OCI-M2 (cell line): Measurements from ENCODE around the gene WRNIP1.

Experiments used
- DNase-seq: peaks from one replicate; lab custom pipeline; 2025; ENCODE audit not compliant: unreplicated experiment; lab: John Stamatoyannopoulos, UW

Gene WRNIP1

DNA sequence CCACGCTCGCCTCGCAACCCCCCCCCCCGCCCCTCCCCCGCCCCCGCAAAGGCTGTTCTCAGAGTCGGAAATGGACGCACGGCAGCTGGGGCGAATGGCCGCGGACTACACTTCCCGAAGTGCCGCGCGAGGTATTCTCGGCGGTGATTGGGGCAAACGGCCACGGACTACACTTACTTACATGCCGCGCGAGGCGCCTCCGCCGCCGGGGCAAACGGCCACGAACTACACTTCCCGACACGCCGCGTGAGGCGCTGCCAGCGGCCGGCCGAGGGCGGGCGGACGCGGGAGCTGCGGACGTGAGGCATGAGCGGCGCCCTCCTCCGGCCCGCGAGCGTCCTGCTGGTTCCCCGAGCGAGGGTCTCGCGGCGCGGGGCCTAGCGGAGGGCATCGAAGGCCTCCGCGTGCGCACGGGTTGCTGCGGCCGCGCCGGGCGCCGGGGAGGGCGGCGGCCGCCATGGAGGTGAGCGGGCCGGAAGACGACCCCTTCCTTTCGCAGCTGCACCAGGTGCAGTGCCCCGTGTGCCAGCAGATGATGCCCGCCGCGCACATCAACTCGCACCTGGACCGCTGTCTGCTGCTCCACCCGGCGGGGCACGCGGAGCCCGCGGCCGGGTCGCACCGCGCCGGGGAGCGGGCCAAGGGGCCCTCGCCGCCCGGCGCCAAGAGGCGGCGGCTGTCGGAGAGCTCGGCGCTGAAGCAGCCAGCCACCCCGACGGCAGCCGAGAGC lies at the start of gene WRNIP1:
Gene WRNIP1, plus strand, starts transcription at position 228 of the 730 bp plus-strand sequence. Its CDS starts 230 bp downstream, at position 458.
- DNase-seq: peak; percentile 76

DNA sequence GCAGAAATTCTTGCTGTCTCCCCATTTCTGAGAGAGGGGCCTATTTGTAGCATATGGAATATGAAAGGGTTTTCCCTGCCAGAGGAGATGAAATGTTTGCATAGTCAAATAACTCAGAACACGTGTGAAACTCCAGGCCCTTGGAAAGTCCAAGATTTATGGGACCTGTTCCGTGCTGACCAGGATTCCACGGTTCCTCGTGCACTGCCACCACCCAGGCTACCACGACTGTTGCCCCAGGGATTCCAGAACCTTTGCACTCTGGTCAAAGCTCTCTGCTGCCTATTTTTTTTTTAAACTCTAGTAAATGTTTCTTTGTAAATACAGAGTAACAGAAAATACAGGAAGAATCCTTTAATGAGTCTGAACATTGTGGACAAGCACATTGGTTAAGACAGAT lies 49.5 kb upstream of the WRNIP1 start:
- DNase-seq: no peak

DNA sequence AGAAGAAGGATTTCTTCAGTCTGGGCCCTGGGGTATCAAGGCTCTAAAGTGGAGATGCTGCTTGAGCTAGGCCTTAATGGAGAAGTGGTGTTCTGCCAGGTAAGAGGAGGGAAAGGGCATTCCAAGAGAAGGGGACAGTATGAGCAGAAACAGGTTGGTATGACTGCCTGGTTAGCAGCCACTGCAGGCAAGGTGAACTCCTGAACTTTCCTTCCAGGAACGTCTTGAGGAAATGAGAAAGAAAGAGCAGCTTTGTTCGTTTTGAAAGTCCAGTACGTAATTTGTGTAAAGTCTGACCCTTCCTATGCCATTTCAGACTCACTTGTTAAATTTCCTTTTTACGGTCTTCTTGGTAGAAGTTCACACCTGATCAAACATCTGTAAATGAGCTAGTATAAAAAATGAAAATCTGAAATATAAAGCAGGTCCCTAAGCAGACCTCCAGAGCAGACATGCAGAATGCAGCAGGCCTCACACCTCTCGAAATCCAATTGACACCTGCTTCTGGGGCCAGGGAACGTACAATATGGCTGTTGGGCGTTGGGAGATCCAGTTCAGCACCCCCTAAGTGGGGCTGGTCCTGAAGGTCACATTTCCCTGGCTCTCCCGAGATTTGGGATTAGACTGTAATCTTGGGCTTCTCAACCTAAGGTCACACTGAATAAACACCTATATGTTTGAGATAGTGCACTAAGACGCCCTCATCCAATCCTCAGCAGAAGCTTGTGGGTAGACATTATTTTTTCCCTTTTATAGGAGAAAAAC lies 48.1 kb upstream of the WRNIP1 start:
- DNase-seq: no peak

DNA sequence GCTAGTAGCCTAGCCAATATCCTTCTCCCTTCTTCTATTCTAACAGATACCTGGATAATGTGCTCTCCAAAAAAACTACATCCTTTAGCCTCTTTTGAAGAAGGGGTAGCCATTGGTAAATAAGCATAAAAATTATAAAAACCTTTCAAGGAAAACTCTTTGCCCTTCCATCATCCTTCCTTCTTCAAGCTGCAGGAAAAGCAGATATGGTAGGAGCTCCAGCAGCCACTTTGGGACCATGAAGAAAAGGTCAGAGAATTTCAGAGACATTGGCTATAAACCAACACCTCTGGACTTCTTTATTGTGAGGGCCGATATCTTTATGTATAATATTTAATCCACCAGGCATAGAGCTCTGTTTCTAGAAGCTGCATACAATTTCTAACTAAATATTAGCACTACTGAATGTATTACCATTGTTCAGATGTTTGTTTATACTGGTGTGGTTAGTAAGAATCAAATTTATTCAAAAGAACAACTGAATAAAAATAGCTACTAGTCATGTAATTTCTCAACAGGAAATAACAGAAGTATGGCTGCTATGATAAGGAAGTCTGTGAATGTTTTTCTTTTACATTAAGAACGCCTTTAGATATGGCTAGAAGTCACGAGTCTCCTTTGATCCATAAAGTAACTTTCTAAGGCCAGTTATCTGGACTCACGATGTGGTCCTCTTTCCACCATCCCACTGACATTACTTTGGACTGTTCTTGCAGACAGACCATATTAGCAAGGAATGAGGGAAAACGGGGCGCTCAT lies 46.7 kb upstream of the WRNIP1 start:
- no peak for DNase-seq

DNA sequence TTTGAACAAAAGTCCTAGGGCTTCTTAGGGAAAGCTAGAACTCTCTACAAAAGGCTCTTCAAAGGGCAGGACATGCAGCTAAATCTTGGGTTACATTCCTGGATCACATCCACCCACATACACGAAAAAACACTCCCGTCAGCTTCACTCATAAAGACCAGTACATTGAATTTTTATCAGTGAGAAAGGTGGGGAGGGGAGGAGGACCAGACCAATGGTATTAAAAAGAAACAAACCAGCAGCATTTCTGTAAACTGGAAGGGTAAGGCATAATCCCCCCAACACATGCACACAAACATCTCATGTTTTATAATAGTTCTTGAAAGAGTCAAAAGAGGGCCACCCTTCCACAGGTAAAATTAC lies 46.1 kb upstream of the WRNIP1 start:
- no peak for DNase-seq

DNA sequence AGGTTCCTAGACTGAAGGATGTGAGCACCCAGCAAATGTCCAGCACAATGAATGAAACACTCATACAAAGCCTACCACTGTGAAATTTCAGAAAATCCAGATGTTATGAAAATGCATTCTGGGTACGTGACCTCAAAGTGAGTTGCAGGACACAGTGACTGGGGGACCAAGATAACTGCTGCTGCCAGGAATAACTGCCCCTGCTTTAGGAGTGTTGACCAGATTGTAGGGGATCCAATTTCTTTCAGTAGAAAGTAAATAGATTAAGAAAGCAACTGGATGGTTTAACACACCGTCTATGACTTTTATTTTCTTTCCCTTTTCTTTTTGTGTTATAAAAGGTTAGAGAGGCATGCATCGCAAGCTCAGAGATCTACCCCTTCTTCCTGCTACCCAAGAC lies 44.0 kb upstream of the WRNIP1 start:
- peak; percentile 54 for DNase-seq

DNA sequence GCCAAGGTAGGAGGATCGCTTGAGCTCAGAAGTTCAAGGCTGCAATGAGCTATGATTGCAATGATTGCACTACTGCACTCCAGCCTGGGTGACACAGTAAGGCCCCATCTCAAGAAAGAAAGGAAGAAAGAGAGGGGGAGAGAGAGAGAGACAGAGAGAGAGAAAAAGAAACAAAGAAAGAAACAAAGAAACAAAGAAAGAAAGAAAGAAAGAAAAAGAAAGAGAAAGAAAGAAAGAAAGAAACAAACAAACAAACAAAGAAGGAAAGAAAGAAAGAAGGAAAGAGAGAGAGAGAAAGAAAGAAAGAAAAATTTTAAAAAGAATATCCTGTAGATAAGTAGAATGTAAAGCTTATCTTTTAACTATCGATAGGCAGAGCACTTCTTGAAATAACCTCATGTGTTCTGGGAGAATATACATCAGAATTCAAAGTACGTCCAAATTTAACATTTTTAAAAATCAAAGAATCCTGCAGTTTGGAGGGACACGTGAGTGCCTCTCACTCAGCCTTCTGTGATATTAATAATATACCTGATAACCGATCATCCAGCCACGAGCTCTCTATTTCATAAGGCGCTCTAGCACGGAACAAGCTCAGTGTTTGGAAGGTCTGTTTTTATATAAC lies 39.7 kb upstream of the WRNIP1 start:
- DNase-seq: no peak

DNA sequence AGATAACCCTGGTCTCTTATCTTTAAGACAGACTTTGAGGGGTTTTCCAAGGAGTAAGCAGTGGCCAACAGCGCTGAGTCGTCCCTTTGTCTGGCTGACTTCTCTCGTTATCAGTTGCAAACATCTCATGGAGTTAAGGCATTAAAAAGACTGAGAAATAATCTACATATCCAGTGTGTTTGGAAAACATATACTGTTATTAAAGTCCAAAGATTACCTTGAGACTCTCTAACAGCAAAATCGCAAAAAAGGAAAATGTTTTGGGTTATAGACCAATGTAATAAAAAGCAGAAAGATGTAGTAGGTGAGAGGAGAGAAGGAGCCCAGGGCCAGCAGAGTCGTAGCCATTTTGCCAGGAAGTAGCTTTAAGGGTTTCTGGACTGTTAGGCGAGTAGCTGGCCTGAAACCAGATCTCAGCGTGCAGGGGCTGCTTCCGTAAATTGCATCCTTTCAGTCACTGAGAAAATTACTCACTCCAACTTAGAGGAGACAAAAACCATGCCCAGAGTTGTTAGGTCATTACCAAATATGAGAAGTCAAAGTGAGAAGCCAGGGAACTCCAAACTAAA lies 39.1 kb upstream of the WRNIP1 start:
- DNase-seq: peak; percentile 97

DNA sequence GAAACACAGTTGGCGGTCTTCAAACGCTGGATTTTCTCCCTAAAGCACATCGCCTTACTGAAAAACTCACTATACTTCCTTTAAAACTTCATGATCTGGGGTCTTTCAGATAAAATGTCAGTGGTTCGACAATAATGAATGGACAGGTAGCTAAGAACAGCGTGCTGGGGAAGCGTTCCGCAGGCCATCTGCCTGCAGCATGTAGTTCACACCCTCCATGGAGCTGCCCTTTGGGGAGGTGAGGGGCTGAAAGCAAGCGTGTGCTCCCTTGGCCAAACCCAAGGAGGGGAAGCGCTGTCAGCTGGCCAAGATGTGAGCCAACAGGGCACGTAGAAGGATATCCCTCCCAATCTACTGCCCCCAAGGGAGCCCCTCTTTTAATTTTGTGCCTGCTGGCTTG lies 35.3 kb upstream of the WRNIP1 start:
- DNase-seq: no peak

DNA sequence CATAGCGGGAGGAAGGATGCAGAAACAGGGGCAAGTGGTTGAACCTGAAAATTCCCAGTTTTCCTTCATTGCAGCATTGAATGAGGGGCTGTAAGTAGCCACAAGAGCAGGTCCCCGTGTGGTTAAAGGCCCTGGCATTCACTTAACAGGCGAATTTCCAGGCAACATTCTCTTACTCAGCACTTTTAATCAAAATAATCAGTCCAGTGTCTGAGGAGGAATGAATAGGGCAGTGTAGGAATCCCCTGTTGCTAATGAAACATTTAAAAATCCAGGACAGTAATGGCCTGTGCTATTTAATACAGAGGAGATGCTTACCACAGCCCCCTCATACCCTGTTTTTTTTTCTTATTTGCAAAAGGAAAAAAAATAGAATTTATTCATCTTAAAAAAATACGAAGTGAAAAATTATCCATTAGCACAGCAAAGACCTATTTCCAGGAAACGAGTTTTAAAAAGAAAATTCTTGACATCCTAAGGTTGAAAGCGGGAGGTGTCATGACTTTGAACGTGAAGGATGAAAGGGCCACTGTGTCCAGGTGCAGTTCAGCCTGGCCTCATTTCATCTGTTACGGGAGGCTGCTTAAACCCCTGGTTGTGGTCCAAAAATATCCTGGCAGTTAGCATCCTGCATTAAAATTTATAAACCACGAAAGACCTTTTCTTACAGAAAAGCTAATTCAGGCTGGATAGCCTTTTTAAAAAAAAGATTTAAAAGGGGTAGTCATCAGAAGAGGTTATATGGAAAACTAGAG lies 34.7 kb upstream of the WRNIP1 start:
- no peak for DNase-seq

DNA sequence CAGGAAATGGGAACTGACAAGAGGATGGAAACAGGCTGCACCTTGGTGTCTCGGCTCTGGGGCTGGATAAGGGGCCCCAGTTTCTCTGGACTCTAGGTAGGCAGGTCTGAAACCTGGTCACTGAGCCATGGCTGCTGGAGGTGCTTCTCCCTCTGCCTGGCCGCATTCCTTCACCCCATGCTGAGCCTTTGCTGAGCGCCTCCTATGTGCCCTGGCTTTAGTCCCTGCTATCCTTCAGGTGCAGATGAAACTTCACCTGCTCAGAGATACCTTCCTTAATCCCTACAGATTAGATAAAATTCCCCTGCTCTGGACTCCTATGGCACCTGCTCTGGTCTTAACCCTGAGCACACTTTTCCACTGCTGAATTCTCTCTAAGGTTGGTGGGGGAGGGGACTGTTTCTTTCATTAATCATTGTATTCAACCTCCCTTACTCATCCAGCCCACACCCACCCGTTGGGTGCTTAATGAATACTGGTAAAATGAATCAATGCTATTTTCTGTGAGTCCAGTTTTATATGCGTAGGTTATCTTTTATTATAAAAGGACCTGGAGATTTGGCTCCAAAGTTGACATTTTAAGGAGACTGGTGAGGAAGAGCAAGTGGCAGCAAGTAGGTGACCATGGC lies 33.8 kb upstream of the WRNIP1 start:
- no peak for DNase-seq

DNA sequence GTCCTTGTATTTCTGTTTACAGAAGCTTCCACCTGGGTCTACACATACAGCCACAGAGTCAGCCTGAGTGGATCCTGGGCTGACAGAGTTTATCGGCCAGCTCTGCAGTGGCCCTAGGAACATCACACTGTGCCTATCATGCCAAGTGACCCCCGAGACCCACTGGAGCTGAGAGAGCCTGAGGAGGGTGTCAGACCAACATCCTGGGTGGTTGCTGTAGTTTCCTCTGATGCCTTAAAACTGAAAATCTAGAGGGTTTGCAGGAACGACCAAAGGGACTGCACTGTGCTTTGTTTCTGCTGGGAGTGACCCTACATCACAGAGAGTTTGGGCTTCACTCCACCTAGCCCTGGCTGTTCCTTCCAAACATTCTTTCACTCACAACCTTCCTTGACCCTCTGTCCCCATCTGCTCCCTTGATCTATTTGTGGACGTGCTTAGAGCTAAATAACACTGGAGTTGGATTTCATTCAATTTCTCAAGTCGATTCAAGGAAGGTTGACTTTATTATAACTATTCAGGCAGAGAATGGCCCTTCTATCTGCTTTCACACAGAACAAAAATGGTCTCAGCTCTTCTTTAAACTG lies 32.6 kb upstream of the WRNIP1 start:
- DNase-seq: no peak

DNA sequence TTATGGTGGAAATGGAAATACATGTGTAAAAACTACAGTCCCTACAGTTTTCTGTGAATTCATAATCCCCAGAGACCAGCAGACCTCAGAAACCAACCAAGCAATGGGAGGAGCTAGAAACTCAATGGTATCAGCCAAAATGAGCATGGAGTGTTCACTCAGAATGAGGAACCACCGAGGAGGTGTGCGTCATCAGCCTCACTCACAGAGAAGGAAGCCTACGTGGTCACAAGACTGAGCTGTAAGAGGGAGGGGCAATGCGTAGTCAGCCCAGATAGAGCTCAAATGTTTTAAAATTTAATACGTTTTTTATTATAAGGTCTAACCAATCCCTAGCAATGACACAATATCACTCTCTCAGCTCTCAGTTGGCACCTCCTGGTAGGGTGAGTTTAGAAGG lies 31.9 kb upstream of the WRNIP1 start:
- no peak for DNase-seq

DNA sequence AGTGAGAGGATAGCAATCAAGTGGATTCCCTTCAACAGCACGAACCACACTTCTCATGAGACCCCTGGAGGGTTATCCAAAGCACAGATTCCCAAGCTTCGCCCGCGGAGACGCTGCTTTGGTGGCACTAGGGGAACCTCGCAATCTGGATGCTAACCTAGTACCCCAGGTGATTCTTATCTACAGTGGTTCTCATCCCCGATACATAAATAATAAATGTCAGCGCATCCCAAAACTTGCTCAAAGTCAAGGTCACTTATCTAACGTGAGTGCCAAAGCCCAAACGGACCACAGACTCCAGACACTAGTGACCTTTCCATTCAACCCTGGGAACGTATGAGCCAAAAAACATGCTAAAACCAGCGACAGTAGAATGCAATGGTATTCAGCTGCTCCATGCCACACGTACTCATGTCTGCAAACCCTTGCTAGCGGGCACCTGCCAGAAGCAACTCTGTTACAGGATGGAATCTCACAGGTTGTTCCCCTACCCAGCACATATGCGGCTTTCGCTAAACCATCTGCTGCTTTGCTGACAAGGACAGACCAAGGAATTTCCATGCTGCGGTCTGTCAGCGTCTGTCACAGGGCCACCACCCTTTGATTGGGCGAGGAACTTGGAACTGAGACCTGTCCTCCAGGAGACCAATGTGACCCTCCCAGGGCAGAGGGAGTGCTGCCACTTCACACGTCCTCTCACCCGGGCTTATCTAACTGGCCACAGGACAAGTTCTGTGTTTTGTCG lies 31.3 kb upstream of the WRNIP1 start:
- no peak for DNase-seq

DNA sequence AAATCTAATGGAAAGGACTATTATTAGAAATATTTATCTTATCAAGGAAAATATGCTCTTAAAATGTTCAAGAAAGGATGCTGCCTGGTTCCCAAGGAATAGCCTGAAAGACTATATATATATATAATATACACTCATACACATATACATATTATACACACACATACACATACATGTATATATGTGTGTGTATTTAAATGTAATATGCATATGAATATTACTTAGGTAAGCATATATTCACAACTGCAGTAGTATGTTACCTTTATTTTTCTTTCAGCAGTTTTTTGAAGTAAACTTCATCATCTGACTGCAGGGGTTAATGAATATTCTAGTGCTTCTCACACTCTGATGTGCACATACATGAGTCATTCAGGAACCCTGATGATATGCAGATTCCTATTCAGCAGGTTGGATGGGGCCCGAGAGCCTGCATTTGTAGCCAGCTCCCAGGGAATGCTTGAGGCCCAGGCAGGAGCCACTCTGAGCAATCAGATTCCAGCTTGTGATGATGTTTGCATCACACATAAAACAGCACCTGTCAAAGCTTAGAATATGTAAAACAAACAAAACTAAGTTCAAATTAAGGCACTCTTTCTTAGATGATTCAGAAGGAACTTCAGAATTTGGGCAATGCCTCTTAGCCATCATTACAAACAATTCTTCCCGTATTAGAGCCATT lies 30.6 kb upstream of the WRNIP1 start:
- no peak for DNase-seq

DNA sequence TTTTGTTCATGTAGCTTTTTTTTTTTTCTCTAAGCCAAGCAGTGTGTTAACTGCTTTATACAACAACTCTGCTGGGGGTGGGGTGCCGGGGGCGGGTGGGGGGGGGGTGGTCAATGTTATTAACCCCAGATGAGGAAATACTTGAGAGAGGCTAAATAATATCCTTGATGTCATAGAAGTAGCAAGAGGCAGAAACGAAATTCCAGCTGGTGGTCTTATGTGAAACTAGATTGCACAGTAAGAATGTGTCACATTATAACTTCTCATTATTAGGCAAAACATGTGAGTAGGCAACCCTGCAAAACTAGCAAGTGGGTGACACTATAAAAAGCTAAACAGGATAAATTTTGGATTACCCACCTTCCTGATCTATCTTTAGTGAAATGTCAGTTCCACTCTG lies 27.3 kb upstream of the WRNIP1 start:
- DNase-seq: no peak

DNA sequence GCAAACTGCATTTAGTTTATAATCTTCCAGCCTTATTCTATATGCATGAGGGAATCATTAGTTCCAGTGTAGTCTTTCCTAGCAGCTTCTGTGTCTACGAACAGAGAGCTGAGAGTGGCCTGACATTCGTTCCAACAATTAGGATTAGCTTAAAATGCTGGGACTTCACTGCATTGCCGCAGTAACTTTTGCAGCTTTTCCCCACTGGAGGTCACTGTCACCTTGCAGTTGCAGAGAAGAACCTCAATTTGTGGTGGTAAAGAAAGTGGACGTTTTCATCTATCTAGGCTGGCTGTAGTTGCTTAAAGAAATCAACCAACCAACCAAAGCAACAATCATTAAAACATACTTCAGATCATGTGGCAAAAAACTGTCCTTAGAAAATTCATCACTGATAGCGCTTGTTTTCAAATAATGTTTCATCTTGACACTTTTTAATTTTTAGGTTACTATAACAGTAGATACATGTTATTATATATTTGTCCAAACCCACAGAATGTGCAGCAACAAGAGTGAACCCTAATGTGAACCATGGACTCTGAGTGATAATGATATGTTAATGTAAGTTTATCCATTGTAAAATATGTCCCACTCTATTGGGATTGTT lies 26.7 kb upstream of the WRNIP1 start:
- DNase-seq: peak; percentile 61

DNA sequence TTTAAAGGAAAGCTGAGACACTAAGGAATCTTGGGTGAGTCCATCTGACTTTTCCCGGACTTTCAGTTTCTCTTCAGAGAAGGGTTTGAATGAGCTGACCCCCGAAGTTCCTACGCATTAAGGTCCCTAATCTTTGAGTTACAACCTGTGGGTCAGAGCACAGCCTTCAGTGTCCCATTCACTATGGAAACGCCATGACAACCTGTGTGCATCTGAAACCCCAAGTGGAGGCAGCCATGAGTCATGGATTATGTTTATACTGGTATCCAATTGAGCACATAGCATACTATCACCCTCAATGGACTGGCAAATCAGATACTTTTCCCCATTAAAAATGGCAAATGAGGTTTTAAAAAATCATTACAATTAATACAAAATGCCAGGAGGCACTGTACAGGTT lies 25.9 kb upstream of the WRNIP1 start:
- no peak for DNase-seq
